Left colon (tissue), 2 donors: Measurements from ENCODE around the gene BLVRA. TPM values are rescaled to one million over a fixed set of nuclear protein-coding genes. Genes with fewer than 3 reads are reported as not detected.
"Not testable (repeated sequence)": the region's sequence is repeated elsewhere in the genome, so short reads cannot be mapped to it uniquely, and the experiment has no call there.

Experiments used
- ATAC-seq: fragments of 200-7000 bp; cut with Tn5 transposase; one replicate; pipeline ENCODE4 v1.9.1; 2020; ENCODE audit warnings: mild to moderate bottlenecking, moderate library complexity
- DNase-seq, 2 donors: peaks; one replicate each; pipeline ENCODE4 v3.0.0-alpha.2; 2020
- intact Hi-C, 2 donors: fragments of 100-400 bp; cut with DNase I in 1 of 2; cut with micrococcal nuclease in 1 of 2; formaldehyde crosslinking; loops; one replicate each; pipeline versions ENCODE4 v1.11.2 to v1.14.0; 2022; cut with DNase I, micrococcal nuclease
- total RNA-seq, 2 donors: library from RNA; stranded (reverse); fragmentation: NEBNext Ultra II Directional; extraction: Animal tissue kit (Norgen Biotek cat#: 25700); gene quantifications; one replicate each; pipeline ENCODE4 v1.2.1, GENCODE V29; 2021
- donor health status: DM: no; HTN: no; CAD: no.
- donor health status: DM: yes; HTN: yes; CAD: no.

The BLVRA gene
- total RNA-seq, 2 donors from 2014 or later = 2.9 to 18.0 TPM

DNA sequence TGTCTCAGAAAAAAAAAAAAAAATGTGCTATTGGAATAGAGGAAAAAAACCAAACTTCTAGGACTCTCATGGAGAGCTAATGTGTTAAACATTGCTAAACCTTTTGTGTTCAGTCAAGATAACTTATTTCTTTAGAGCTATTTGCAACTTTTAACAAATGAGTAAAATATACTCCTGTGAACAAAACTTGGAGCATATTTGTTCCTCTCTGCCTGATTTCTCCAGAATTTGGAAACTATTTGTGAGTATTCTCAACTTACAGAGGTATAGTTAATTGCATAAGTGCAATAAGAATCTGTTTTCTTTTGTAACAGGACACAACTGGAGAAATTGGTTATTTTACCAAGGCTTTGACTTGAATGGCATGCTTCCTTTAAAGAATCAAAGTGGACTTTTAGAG is 72.4 kb downstream of the BLVRA start:
- not testable (repeated sequence) for ATAC-seq
- intact Hi-C loops = loop anchor here in 1 of 2 donors (10.0 kb wide), 1 partner anchor 106 kb away; the partner anchor contains the start of gene COA1

DNA sequence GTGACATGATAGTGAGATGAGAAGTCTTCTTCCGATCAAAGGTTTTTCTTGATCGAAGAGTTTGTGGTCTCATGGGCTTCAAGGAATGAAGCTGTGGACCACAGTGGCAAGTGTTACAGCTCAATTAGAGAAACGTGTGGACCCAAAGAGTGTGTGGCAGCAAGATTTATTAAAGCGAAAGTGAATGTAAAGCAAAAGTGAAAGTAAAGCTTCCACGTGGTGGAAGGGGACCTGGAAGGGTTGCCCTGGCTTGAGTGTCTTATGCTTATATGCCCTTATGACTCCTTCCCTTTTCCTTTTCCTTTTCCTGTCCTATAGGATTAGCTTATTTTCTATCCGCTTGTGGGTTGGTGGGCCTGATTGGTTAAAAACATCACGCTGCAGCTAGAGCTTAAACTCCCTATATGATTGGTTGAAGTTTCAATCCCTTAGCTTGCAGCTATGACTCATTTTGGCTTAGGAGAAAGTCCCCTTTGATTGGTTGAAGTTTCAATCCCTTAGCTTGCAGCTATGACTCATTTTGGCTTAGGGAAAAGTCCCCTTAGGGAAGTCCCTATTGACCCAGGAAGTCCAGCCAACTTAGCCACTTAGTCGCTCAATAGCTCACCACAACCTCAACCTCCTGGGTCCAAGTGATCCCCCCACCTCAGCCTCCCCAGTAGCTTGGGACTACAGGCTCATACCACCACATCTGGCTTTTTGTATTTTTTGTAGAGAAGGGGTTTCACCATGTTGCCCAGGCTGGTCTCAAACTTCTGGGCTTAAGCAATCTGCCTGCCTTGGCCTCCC is 76.2 kb downstream of the BLVRA start:
- ATAC-seq = peak; percentile 49
- intact Hi-C loops = loop anchor here in 1 of 2 donors (5.0 to 10.0 kb wide), 2 partner anchors 110 to 252 kb away; partner anchors contain the start of genes COA1 and STK17A
- no peak for DNase-seq

More for the DNA sequence above, 72.4 kb downstream of the BLVRA start:
- not testable (repeated sequence) for DNase-seq

DNA sequence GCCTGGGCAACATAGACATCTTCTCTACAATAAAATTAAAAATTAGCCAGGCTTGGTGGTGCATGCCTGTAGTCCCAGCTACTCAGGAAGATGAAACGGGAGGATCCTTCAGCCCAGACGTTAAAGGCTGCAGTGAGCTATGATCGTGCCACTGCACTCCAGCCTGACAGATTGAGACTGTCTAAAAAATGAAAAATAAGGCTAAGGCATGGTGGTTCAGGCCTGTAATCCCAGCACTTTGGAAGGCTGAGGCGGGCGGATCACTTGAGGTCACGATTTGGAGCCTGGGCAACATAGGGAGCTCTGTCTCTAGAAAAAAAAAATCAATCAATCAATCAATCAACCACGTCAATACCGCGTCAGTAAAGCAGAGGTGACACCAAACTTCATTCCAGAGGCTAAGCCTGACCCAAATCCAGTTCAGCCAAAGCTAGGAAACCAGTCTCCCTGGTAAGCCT is 79.8 kb downstream of the BLVRA start:
- intact Hi-C loops = loop anchor here in 1 of 2 donors (5.0 to 10.0 kb wide), 2 partner anchors 113 to 256 kb away; partner anchors contain the start of genes COA1 and STK17A
- no peak for ATAC-seq

DNA sequence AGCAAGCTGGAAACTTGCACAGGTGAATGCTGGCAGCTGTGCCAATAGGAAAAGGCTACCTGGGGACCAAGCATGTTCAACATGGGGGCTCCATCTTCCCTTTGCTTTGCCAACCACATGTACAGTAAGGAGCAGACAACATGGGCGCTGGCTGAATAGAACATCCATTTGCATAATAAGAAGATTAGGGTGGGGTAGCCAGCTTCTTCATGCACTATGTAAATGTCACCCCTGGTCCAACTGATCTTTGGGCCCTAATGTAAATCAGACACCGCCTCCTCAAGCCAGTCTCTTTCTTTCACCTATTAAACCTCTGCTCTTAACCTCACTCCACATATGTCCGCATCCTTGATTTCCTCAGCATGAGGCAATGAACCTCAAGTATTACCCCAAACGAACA is 84.8 kb downstream of the BLVRA start:
- DNase-seq = no peak
- ATAC-seq = no peak
- intact Hi-C loops = no loop called here

More for the DNA sequence above, 79.8 kb downstream of the BLVRA start:
- no peak for DNase-seq

DNA sequence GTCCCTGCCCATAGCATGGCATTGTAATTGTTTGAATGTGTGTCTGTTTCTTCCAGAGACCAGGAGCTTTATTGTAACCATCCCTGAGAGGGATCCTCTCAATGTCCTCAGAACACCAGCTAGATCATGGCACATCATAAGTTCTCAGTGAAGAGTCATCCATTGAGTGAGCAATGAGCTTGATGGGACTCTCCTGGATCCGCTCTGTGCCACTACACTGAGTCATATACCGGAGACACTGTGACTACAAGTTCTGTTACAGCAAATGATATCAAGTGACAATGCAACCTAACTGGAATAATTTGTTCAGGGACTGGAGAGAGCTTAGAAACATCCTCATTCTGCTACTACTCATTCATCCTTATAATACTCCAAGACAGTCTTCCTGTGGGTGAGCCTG is 85.8 kb downstream of the BLVRA start:
- intact Hi-C loops = no loop called here
- DNase-seq = no peak

DNA sequence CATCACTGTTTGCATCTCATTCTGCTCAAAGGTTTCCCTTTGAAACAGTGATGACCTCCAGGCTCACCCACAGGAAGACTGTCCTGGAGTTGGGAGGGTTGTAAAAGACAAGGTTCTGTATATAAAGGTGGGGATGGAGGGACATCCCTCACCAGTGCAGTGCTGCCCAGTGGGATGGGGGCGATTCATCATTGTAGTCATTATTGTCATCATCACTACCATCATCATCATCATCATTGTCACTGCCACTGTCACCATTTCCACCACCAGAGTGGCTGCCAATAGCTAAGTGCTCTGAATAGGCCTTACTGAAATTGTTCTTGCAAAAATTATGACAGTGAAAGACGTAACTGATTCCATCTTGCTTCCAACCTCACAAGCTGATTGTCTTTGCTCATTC is 86.2 kb downstream of the BLVRA start:
- DNase-seq = no peak
- intact Hi-C loops = no loop called here
- no peak for ATAC-seq

More for the DNA sequence above, 85.8 kb downstream of the BLVRA start:
- no peak for ATAC-seq

DNA sequence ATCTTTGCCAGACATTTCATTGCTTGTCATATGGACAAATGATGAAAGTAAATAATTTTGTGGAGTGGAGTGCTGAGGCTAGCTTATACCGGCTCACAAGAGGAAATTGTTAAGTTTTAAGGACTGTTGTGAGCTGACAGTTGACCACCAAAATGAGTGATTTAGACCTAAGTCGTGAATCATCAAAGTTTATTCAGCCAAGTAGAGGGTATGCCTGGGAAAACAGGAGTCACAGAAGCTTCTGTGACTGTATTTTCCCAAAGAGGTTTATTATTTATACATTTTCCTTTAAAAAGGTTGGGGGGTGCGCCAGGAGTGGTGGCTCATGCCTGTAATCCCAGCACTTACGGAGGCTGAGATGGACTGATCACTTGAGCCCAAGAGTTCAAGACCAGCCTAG is 89.0 kb downstream of the BLVRA start:
- ATAC-seq (no peak), DNase-seq (no peak)
- intact Hi-C loops = no loop called here

DNA sequence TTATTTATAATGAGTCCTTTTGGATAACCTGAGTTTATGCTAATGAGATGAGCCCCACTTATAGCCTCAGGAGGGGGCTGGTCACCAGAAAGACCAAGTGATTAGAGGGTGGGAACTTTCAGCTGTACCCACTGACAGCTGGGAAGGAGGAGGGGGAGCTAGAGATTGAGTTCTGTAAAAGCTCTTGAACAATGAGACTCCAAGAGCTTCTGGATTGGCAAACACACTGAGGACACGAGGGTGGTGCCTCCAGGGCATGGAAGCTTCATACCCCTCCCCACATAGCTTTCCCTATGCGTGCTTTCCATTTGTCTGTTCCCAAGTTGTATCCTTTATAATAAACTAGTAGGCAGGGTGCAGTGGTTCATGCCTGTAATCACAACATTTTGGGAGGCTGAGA is 90.6 kb downstream of the BLVRA start:
- intact Hi-C loops = no loop called here
- no peak for ATAC-seq

DNA sequence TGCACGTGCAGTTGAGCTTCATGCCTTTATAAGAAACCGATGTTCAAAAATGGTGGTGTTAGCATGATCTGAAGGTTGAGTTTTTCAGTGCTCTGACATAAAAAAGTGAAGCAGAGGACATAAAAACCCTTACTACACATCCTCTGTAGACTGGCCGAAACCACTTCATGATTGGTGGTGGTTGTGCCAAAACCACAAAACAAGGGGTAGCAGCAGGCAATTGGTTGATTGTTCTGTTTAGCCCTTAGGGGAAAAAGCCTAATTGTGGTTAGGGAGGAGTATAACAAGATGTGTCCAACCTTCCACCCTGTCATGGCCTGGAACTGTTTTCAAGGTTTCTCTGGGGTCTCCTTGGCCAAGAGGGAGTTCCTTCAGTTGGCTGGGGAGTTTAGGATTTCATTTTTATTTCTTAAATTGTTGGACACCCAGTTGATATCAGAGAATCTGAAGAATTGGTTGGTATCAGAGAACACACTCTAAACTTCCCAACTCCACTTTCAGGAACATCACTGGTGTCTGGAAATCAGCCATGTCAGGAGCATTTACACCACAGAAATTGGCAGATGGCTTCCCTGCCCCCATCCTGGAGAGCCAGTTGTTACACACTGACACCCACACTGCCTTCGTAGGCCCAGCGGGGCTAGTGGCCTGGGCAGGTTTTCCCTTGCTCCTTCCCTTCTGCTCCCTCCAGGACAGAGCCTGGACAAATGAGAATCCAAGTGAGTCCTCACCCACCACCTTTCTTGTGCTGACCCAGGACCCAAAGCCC is 92.1 kb downstream of the BLVRA start:
- DNase-seq (no peak), ATAC-seq (no peak)

More for the DNA sequence above, 90.6 kb downstream of the BLVRA start:
- no peak for DNase-seq

DNA sequence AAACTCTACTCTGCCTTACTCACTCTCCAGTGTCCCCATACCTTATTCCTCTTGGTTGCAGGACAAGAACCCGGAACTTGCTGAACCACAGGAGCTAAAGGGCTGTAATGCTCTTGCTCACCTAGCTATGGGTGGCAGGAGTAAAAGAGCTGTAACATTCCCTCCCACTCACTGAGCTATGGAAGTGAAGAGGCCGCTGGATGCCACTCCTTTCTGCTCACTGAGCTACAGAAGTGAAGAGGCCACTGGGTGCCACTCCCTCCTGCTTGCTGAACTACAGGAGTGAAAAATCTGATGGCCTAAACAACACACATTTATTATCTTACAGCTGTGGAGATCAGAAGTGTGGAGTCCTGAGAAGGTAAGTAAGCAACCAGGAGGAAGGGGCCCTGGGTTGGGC is 93.3 kb downstream of the BLVRA start:
- ATAC-seq = no peak
- DNase-seq = no peak
- intact Hi-C loops = no loop called here

More for the DNA sequence above, 92.1 kb downstream of the BLVRA start:
- intact Hi-C loops = no loop called here

DNA sequence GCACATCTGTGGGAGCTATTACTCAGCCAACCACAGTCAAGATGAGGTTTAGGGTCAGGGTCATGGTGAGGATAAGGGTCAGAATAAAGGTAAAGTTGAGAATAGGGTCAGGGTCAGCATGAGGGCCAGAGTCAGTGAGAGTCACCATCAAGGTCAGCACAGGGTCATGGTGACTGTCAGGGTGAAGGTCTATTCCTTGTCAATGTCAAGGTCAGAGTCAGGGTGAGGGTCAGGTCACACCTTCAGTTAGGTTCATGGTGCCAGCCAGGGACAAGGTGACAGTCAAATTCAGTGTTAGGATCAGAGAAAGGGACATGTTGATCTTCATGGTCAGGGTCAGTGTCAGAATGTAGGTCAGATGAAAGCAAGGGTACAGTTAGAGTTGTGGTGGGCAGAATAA is 96.7 kb downstream of the BLVRA start:
- no peak for ATAC-seq
- intact Hi-C loops = no loop called here
- DNase-seq = no peak

DNA sequence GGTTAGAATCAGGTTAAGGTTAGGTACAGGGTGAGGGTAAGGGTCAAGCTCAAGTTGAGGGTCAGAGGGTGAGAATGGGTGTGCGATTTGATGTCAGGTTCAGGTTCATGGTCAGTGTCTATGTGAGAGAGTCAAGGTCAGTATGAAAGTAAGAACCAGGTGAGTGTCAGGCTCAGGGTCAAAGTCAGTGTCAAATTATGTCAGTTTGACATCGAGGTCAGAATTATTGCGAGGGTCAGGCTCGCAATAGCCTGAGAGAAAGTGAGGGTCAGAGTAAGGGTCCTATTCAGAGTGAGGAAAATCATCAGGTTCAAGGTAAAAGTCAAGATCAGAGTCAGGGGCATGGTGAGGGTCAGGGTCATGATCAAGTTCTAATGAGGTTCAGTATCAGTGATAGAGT is 97.8 kb downstream of the BLVRA start:
- ATAC-seq = no peak
- no peak for DNase-seq
- intact Hi-C loops = no loop called here

Other genes with a start within 250 kb of the BLVRA start
- gene STK17A, start 175.6 kb upstream of the BLVRA start, total RNA-seq = 10 to 100 TPM; 16.7 to 28.1 TPM
- 10 to 100 TPM; 33.2 to 35.7 TPM for gene COA1, start 29.2 kb upstream of the BLVRA start, total RNA-seq
- gene MRPS24, start 110.8 kb downstream of the BLVRA start, total RNA-seq = 10 to 100 TPM; 90.9 to 94.7 TPM
- 10 to 100 TPM; 63.3 to 75.7 TPM for gene URGCP, start 147.9 kb downstream of the BLVRA start, total RNA-seq
- gene UBE2D4, start 167.8 kb downstream of the BLVRA start, total RNA-seq = 10 to 100 TPM in 1 of 2 donors, 1 to 10 TPM in 1; 9.2 to 13.1 TPM
- gene SPDYE1, start 239.2 kb downstream of the BLVRA start, total RNA-seq = not detected